Osteoblast (primary cell): ENCODE data around the gene HMGN2. TPM values are rescaled to one million over a fixed set of nuclear protein-coding genes. Genes with fewer than 3 reads are reported as not detected.

Experiments
- DNase-seq: peaks from one replicate; pipeline ENCODE4 v3.0.0; 2011; ENCODE audit warnings: low spot score, mixed read lengths; ENCODE audit not compliant: insufficient read length; ENCODE audit errors: missing footprints
- H2AFZ ChIP-seq: 2 replicates; pipeline ENCODE4 v1.6.0; 2011; ENCODE audit warnings: mild to moderate bottlenecking, low read length
- H3K27ac ChIP-seq: 2 replicates; pipeline ENCODE4 v1.5.1; 2011; ENCODE audit warnings: mild to moderate bottlenecking, low read depth, low read length, moderate library complexity
- H3K27me3 ChIP-seq: 2 replicates; pipeline ENCODE4 v1.6.0; 2012; ENCODE audit warnings: mild to moderate bottlenecking, control low read depth, inconsistent platforms, low read length, moderate library complexity; ENCODE audit not compliant: insufficient read depth
- H3K36me3 ChIP-seq: 2 replicates; pipeline ENCODE4 v1.5.1; 2011; ENCODE audit warnings: mild to moderate bottlenecking, low read length, control low read depth, moderate library complexity; ENCODE audit not compliant: insufficient read depth
- H3K4me1 ChIP-seq: 2 replicates; pipeline ENCODE4 v1.5.1; 2011; ENCODE audit warnings: mild to moderate bottlenecking, low read length, control low read depth, moderate library complexity; ENCODE audit not compliant: insufficient read depth
- H3K4me2 ChIP-seq: 2 replicates; pipeline ENCODE4 v1.6.0; 2011; ENCODE audit warnings: mild to moderate bottlenecking, low read length; ENCODE audit not compliant: insufficient read depth
- H3K4me3 ChIP-seq: fragments of 200-600 bp; sonication (generic); 3 replicates; pipeline ENCODE4 v1.5.1; 2012; ENCODE audit warnings: mild to moderate bottlenecking, low read length, inconsistent platforms; ENCODE audit not compliant: insufficient read depth
- H3K79me2 ChIP-seq: 2 replicates; pipeline ENCODE4 v1.6.0; 2012; ENCODE audit warnings: mild to moderate bottlenecking, low read length, control low read depth, inconsistent platforms; ENCODE audit not compliant: insufficient read depth
- H3K9me3 ChIP-seq: 2 replicates; pipeline ENCODE4 v1.5.1; 2011; ENCODE audit warnings: low read depth, low read length, control low read depth
- H4K20me1 ChIP-seq: 2 replicates; pipeline ENCODE4 v1.6.0; 2012; ENCODE audit warnings: mild to moderate bottlenecking, low read length, control low read depth; ENCODE audit not compliant: insufficient read depth
- CTCF ChIP-seq: IDR thresholded peaks from 2 replicates; pipeline ENCODE4 v1.5.1; 2011; ENCODE audit warnings: mild to moderate bottlenecking, low read depth, low read length, moderate library complexity; ENCODE audit errors: extremely low read depth
- total RNA-seq: library from RNA; depleted of rRNA; stranded (reverse); fragments of >200 nt; gene quantifications from 2 replicates; pipeline ENCODE4 v1.2.3, GENCODE V29; 2012

Gene HMGN2
- total RNA-seq, 1 donor, result 181 TPM

- Histone ChIP-seq H3K27ac (peak overlapping the region; percentile 91), H3K79me2 (peaks cover 21% of the 10 kb centered on the region), H3K27me3 (no peaks in the 10 kb centered on the region), H3K4me2 (peak overlapping the region; percentile 98), H3K36me3 (peaks cover 54% of the 10 kb centered on the region), H2AFZ (no peak overlapping the region), H3K4me3 (peak overlapping the region; percentile 87), H3K4me1 (peaks cover 34% of the 10 kb centered on the region), H4K20me1 (peaks cover 47% of the 10 kb centered on the region), H3K9me3 (no peaks in the 10 kb centered on the region)
- peak; percentile 98 for DNase-seq
- TF ChIP-seq CTCF, result no peak
Measured at GRCh38 chr1:26472901-26473845, 933 bp downstream of the HMGN2 start.

- H3K9me3 ChIP-seq, result no peaks in the 10 kb centered on the region
- H3K27ac ChIP-seq, result peak overlapping the region; percentile 3
- peaks cover 34% of the 10 kb centered on the region for H3K4me1 ChIP-seq
- H3K36me3 ChIP-seq, result peaks cover 49% of the 10 kb centered on the region
- no peaks in the 10 kb centered on the region for H3K27me3 ChIP-seq
- TF ChIP-seq CTCF, result no peak
- no peak overlapping the region for H2AFZ ChIP-seq
- DNase-seq, result peak; percentile 41
- H4K20me1 ChIP-seq, result peaks cover 39% of the 10 kb centered on the region
- no peak overlapping the region for H3K4me2 ChIP-seq
- no peak overlapping the region for H3K4me3 ChIP-seq
- peaks cover 21% of the 10 kb centered on the region for H3K79me2 ChIP-seq
Measured at GRCh38 chr1:26474818-26475217, 2.6 kb downstream of the HMGN2 start.

- no peaks in the 10 kb centered on the region for H3K9me3 ChIP-seq
- H3K4me2 ChIP-seq, result no peak overlapping the region
- H4K20me1 ChIP-seq, result peaks cover 28% of the 10 kb centered on the region
- H3K4me1 ChIP-seq, result peaks cover 28% of the 10 kb centered on the region
- DNase-seq, result no peak
- H2AFZ ChIP-seq, result no peak overlapping the region
- no peak for TF ChIP-seq CTCF
- no peaks in the 10 kb centered on the region for H3K27me3 ChIP-seq
- H3K36me3 ChIP-seq, result peaks cover 45% of the 10 kb centered on the region
- H3K79me2 ChIP-seq, result peaks cover 21% of the 10 kb centered on the region
- H3K4me3 ChIP-seq, result no peak overlapping the region
- no peak overlapping the region for H3K27ac ChIP-seq
Measured at GRCh38 chr1:26475989-26476388, 3.7 kb downstream of the HMGN2 start.

GRCh38 chr1:26476958-26477357, 4.7 kb downstream of the HMGN2 start:
- H4K20me1 ChIP-seq, result peaks cover 20% of the 10 kb centered on the region
- peaks cover 21% of the 10 kb centered on the region for H3K79me2 ChIP-seq
- no peak overlapping the region for H3K27ac ChIP-seq
- peak; percentile 60 for DNase-seq
- peaks cover 18% of the 10 kb centered on the region for H3K4me1 ChIP-seq
- no peak overlapping the region for H2AFZ ChIP-seq
- peaks cover 45% of the 10 kb centered on the region for H3K36me3 ChIP-seq
- no peak overlapping the region for H3K4me2 ChIP-seq
- H3K27me3 ChIP-seq, result no peaks in the 10 kb centered on the region
- TF ChIP-seq CTCF, result no peak
- no peaks in the 10 kb centered on the region for H3K9me3 ChIP-seq
- no peak overlapping the region for H3K4me3 ChIP-seq
